ENCODE results near the gene SAMD11.

Gene SAMD11

DNA sequence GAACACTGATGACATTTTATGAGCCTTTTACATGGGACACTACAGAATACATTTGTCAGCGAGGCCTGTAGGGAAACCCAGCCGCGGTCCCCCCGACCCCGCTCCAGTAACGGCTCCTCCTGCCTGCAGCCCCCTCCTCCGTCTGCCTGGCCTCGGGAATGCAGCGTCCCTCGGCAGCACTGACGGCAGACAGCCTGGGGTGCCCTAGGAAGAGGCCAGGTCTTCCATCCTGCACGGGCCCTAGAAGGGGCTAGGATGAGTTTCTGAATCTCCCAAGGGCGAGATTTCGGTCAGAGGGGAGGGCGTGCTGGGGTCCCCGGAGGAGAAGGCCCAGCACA is 8.4 kb downstream of the SAMD11 start:
- DNase-seq (ENCODE audit: low spot score): no peak
- no peak for FAIRE-seq

DNA sequence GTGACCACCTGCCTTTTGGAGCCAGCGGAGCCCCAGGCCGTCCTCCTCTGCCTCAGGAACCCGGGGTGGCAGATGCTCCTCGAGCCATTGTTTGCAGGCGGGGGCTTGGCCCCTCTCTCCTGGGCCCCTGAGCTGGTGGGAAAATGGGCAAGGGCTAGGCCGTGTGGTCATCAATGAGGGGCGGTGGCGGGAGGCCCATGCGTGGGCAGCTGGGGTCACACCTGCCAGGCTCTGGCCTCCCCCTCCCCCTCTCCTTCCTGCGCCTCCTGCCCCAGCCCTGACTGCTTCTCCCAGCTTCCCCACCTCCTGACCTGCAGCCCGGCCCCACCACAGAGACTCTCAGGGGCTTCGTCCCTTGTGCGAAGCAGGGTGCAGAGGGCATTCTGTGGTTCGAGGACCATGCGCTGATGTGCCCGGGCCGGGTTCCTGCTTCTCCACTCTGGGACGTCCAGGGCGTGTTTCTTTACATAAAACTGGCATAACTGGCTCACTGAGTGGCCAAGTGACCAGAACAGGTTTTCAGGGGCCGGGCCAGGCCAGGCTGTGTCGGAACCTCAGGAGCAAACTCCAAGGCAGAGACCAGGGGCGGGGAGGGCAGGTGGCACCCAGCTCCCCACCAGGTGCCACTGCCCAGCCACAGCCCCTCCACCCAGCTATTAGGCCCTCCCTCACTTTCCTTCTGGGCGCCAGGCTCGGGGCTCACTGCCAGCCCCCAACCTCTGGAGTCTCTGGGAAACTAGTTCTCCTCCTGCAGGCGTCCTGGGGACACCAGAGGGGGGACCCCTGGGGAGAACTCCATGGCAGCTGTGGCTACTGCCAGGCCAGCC is 9.3 kb downstream of the SAMD11 start:
- FAIRE-seq: no peak
- no peak for DNase-seq (ENCODE audit: low spot score)

DNA sequence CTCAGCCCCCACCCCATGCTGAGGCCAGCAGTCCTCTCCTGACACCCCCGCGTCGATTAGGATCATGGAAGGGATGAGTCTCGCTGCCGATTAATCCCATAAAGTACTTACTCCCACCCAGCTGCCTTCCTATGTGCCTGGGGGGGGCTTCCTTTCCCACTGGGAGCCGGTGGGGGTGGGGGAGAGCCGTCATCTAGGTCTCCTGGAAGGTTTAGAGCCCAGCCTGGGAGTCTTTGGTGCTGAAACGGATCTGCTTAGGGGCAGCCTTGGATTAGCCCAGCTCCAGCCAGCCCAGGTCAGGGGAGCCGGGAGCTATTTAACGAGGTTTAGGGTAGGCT is 9.8 kb downstream of the SAMD11 start:
- DNase-seq (ENCODE audit: low spot score): no peak
- no peak for FAIRE-seq

DNA sequence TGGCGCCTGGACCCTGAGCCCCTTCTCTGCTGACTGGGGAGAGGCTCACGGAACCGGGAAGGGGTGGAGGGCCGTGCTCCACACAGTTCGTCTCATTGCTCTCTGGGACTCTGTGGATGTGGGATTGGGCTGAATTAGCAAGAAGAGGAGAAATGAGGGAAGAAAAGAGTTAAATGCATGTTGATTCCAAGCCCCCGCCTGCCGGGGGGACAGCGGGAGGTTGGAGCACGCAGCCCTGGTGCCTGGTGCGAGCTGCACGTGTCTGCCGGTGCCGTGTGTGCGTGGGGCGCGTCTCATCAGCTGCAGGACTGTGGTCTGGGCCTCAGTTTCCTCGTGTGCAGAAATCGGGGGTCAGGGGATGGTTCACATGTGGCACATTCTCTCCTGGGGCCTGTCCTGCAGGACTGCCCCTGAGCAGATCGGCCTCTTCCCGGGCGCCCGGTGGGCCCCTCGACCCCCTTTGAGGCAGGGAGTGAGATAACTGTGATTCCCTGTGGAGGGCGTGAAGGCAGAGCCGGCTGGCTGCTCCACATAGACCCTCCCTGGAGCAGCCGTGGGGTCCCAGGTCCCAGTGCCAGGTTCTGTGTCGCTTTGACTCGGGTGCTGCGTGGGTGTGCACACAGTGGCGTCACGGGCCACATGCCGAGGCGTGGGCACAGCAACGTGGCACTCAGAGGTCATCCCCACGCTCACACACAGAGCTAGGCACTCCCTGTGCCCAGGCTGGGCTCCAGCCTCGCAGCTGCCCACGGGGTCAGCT is 11.4 kb downstream of the SAMD11 start:
- FAIRE-seq (no peak), DNase-seq (ENCODE audit: low spot score) (no peak)

DNA sequence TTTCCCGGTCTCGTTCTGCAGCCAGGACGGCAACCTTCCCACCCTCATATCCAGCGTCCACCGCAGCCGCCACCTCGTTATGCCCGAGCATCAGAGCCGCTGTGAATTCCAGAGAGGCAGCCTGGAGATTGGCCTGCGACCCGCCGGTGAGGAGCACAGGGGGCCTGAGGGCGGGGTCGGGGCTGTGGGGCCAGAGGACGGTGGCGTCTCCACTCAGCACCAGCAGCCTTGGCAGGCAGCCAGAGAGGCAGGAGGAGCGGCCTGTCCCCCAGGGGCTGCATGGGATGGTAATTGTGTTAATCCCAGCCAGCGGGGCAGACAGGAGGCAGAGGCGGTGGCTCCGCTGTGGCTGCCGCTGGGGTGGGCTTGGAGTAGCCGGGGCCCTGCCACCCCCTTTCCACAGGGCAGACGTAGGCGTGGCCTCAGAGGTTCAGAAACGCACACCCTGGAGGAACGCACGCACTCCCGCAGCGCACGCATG is 12.1 kb downstream of the SAMD11 start:
- FAIRE-seq (no peak), DNase-seq (ENCODE audit: low spot score) (no peak)

DNA sequence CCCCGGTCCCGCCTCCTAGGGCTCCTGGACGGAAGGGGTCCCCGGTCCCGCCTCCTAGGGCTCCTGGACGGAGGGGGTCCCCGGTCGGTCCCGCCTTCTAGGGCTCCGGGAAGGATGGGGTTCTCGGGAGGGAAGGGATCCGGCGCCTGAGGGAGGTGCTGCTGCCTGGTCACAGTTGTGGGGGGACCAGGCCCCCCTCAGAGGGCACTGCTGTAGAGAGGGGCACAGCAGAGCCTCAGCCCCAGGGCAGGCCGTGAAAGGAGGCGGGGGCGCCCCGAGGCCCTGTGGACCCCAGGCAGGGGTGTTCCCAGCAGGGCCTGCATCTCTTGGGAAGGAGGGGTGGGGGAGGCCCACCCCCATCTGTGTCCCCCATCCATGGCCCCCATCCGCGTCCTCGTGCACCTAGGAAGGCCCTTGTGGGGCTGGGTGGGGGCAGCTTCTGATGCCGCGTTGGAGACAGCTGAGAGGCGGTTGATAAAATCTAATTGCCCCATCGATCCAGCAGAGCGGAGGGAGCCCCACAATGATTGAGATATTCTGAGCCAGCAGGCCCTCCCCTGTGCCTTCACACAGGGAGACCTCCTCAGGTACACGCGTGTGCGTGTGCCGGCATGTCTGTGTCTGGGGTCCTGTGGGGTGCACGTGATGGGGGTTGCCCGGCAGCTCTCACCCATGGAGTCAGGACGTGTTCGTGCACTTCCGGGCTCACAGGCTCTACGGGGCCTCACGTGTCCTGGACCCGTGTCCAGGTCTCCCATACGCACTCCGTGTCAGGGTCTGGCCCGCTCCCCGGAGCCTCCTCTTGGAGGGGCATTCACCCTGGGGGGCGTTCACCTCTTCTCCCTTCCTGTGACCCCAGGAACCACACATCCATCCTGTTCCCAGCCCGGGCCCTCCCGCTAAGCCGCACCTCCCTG is 12.9 kb downstream of the SAMD11 start:
- no peak for FAIRE-seq
- no peak for DNase-seq (ENCODE audit: low spot score)

DNA sequence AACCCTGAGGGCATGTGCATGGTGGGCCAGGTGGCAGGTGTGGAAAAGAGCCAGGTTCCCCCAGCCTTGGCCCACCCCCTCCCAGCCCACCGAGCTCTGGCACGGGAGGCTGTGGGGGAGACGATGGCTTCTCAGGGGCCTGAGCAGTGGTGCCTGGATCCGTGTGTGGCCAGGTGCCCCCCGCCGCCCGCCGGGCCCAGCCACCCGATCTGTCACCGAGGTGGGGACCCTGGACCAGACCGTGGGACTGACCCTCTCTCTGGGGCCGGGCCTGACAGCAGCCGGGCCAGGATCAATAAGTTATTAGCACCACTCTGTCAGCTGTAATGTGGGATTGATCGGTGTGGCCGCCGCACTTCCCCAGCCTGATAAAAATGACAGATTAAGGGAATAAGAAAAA is 13.8 kb downstream of the SAMD11 start:
- DNase-seq (ENCODE audit: low spot score) (no peak), FAIRE-seq (no peak)

DNA sequence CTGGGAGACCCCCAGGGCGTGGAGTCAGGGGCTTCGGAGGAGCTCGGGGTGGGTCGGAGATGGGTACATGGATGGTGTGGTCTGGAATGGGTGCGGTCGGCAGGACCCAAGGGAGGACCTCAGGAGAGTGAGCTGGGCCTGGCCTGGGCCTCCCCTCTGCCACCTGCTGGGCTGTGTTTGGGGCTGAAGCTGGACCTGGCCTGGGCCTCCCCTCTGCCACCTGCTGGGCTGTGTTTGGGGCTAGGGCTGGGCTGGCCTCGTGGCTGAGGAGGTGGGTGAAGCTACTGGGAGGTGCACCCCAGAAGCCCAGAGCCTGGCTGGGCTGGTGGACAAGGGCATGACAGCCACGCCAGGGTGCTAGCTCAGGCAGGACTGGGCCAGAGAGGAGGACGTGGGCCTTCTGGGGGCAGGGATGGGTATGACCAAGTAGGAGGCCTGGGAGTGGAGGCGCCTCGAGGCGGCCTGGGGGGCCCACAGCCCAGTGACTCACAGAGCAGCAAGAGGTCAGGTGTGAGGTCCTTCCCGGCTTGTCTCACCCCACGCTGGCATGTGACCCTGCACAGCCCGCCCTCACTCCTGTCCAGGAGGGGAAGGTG is 14.5 kb downstream of the SAMD11 start:
- FAIRE-seq: no peak
- no peak for DNase-seq (ENCODE audit: low spot score)

DNA sequence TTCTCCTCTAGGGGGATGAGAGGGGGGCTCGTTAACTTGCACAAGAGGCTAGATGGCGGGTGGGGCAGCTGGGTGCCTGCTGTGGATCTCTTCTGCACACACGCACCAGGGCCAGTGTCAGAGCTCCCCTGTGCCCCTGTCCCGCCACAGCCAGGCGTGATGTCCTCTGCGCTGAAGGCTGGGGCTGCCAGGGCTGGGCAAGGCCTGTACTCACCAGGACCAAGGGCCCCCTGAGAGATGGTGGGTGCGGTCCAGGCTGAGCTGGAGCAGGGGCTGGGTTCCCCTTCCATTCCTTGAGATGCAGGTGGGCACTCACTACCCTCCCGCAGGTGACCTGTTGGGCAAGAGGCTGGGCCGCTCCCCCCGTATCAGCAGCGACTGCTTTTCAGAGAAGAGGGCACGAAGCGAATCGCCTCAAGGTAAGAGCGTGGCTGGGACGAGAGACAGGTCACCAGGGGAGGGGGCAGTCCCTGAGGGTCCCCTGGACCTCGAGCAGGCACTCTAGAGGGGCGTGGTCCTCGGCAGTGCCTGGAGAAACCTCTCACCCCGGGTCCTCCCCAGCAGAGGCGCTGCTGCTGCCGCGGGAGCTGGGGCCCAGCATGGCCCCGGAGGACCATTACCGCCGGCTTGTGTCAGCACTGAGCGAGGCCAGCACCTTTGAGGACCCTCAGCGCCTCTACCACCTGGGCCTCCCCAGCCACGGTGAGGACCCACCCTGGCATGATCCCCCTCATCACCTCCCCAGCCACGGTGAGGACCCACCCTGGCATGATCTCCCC is 15.2 kb downstream of the SAMD11 start:
- DNase-seq (ENCODE audit: low spot score): no peak
- no peak for FAIRE-seq

DNA sequence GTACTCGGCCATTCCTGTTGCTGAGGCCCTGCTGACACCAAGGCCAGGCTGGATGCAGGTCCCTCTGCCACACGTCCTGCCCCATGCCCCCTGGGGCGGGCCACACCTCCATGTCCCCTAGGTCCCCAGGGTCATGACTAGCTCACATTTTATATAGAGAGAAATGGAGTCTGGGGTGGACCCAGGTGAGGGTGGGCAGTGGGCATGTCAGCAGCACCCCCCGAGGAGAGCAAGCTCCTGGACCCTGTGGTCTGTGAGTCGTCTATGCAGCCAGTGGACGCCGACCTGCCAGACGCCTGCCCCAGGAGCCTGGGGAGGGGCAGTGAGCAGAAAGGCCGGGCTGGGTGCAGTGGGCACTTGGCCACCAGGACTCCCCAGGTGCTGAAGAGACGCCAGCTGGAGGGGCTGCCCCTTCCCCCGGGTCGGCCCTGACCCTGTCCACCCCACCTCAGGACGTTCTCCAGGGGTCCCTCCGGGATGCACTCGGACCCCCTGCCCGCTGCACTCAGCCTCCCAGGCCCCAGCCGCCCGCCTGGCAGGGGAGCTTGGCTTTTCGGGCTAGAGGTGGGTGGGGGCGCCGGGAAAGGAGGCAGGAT is 15.9 kb downstream of the SAMD11 start:
- FAIRE-seq (no peak), DNase-seq (ENCODE audit: low spot score) (no peak)

DNA sequence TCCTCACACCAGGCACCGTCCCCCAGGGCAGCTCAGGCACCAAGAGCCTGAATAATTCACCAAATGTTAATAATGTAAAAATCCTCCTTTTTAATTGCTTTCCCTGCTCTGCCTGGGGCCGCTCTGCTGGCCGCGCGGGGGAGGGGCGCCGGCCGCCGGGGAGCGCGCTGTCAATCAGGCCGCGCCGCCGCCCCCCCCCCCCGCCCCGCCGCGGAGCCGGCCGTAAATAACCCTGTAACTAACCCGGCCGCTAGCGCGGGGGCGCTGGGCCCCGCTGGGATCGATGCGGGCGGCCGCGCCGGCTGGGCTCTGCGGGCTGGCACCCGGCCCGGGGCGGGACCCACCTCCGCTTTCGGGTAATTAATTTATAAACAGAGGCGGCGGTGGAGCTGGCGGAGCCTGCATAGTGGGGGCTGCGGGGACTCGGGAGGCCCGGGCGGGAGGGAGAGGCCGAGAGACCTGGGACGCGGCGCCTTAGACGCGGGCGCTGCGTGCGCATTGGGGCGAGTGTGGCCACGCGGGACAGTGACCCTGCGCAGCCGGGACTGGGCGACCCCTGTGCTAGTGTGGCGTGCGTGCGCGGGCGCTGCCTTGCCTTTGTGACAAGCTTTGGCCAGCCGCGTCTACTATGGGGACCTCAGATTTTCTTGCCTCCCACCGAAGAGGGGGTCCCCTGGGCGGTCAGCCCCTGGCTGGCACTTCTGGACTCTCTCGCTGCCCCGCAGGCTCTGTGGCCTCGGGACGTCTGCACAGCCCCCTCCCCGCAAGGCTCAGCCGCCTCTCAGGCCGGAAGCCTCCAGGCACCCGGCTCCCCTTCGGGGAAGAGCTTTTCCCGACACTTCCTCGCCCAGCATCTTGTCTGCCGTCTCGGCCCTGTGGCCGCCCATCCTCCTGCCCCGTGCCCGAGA is 16.6 kb downstream of the SAMD11 start:
- FAIRE-seq: no peak
- DNase-seq (ENCODE audit: low spot score): peak; percentile 75

DNA sequence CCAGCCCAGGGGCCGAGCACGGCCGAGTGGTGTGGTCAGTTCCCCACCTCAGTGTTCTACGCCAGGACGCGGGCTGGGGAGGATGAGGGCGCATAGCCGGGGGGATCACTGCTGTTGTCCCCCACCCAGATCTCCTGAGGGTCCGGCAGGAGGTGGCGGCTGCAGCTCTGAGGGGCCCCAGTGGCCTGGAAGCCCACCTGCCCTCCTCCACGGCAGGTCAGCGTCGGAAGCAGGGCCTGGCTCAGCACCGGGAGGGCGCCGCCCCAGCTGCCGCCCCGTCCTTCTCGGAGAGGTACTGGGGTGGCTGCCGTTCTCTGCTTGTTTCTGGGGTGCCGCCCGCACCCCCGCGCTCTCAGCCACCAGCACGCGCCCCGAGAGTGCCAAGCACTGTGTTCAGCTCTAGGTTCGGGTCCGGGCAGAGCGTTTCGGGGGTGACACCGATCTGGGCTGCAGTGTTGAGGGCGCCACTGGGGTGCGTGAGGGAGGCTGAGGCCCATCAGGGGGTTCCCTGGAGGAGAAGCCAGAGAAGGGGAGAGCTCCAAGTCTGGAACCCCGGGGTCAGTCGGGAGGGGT is 17.4 kb downstream of the SAMD11 start:
- no peak for DNase-seq (ENCODE audit: low spot score)

DNA sequence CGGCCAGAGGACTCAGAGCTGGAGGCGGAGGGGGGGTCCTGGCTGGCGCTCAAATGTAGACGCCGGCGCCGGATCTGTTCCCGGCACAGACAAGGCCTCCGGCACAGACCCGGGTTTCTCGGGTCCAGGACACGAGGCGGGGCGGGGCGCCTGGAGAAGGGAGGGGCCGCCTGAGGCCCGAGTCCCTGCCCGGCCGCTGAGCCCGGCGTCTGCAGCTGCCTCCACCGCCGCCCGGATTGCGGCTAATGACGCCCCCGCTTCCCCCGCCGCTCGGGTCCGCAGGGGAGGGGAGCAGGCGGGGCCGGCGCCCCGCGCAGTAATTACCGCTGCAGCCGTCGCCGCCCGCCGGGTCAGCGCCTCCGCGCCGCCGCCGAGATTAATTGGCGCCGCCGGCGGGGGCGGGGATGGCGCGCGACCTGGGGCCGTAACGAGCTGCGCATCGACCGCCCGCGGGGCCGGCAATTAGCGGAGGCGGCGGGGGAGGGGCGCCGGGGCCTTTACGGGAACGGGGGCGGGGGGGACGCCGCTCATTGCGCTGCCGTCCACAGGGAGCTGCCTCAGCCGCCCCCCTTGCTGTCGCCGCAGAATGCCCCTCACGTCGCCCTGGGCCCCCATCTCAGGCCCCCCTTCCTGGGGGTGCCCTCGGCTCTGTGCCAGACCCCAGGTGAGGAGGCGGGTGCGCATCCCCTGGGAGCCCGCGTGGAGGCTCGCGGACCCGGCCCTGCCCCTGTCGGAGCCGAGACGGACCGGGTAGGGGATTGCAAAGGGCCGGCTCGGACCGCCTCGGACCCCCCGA is 18.1 kb downstream of the SAMD11 start:
- FAIRE-seq (no peak), DNase-seq (ENCODE audit: low spot score) (peak; percentile 80)

More for the DNA sequence above, 17.4 kb downstream of the SAMD11 start:
- no peak for FAIRE-seq

DNA sequence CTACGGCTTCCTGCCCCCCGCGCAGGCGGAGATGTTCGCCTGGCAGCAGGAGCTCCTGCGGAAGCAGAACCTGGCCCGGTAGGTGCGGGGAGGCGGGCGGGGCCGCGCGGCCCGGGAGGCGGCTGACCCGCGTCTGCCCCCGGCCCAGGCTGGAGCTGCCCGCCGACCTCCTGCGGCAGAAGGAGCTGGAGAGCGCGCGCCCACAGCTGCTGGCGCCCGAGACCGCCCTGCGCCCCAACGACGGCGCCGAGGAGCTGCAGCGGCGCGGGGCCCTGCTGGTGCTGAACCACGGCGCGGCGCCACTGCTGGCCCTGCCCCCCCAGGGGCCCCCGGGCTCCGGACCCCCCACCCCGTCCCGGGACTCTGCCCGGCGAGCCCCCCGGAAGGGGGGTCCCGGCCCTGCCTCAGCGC is 18.7 kb downstream of the SAMD11 start:
- DNase-seq (ENCODE audit: low spot score) (no peak), FAIRE-seq (no peak)

DNA sequence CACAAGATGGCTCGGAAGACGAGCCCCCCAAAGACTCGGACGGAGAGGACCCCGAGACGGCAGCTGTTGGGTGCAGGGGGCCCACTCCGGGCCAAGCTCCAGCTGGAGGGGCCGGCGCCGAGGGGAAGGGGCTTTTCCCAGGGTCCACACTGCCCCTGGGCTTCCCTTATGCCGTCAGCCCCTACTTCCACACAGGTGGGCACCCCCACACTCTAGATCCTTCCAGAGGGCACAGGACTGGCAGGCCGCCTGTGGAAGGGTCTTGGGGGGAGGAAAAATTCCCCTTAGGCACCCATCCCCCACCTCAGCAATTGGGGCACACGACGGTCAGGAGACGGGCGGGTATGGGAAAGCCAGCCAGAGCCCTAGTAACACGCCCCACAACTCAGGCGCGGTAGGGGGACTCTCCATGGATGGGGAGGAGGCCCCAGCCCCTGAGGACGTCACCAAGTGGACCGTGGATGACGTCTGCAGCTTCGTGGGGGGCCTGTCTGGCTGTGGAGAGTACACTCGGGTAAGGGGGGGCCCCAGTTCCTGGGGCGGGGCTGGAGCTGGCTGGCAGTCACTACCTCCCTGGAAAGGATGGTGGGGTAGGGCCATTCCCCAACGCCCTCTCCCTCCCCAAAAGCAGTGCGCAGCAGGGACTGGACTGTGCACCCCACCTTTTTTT is 19.3 kb downstream of the SAMD11 start:
- no peak for DNase-seq (ENCODE audit: low spot score)
- FAIRE-seq: no peak

DNA sequence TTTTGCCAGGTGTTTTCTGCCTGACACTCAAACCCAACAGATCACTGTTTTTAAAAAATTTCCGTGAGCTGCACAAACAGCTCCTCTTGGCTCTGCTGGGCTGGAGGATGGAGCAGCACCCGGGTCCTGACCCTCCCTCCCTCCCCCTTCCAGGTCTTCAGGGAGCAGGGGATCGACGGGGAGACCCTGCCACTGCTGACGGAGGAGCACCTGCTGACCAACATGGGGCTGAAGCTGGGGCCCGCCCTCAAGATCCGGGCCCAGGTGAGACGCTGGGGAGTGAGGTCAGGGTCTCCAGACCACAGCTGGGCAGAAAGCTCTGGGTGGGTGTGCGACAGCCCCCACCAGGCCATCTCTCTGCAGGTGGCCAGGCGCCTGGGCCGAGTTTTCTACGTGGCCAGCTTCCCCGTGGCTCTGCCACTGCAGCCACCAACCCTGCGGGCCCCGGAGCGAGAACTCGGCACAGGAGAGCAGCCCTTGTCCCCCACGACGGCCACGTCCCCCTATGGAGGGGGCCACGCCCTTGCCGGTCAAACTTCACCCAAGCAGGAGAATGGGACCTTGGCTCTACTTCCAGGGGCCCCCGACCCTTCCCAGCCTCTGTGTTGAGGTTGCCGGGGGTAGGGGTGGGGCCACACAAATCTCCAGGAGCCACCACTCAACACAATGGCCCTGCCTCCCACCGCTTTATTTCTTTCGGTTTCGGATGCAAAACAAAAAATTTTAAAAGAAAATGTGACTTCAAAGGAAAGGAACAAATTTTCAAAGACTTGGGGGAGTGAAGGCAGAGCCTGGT is 20.0 kb downstream of the SAMD11 start:
- no peak for FAIRE-seq
- no peak for DNase-seq (ENCODE audit: low spot score)
